ENCODE data around the gene ROR2.

- no peak for TF ChIP-seq CTCF (conservative IDR thresholded peaks at IDR 0.05; ENCODE audit: low read depth, low read length)
- no peak for TF ChIP-seq EZH2phosphoT487 (IDR thresholded peaks at IDR 0.05; ENCODE audit: borderline replicate concordance, low read length)
Measured at GRCh38 chr9:91725651-91726050, 224.4 kb downstream of the ROR2 start.

Measured in PC-3 (cell line).